A673 (cell line): Measurements from ENCODE around the gene MARK3. TPM values are rescaled to one million over a fixed set of nuclear protein-coding genes. Genes with fewer than 3 reads are reported as not detected.
A peak's percentile ranks its signal among the peaks of the same experiment; 100 is the strongest.

Experiments
- BruUV-seq: library from RNA; stranded (reverse); fragments of 400-500 nt; replicated peaks from 2 replicates; lab custom pipeline; 2021; lab: Mats Ljungman, UMichigan
- CTCF ChIA-PET: fragments of 300-600 bp; sonication (Branson Sonifier 250); formaldehyde crosslinking; loops from one replicate; lab custom pipeline; 2022; ENCODE audit warnings: antibody characterized with exemption; lab: Charles Lee
- POLR2A ChIA-PET: fragments of 300-600 bp; sonication (Branson Sonifier 250); formaldehyde crosslinking; loops from one replicate; lab custom pipeline; 2022; ENCODE audit warnings: antibody characterized with exemption; ENCODE audit not compliant: low non-redundant PET; lab: Charles Lee
- DNase-seq: peaks from one replicate; pipeline ENCODE4 v3.0.0-alpha.2; 2015; ENCODE audit warnings: low spot score
- H3K27ac ChIP-seq: fragments of 200-600 bp; sonication (generic); 2 replicates; pipeline ENCODE4 v1.5.1; 2016; ENCODE audit warnings: mixed run types, low read depth, mild to moderate bottlenecking, mixed read lengths, antibody characterized with exemption, low read length; ENCODE audit not compliant: poor library complexity, severe bottlenecking
- H3K27me3 ChIP-seq: fragments of 200-600 bp; sonication (generic); replicated peaks from 2 replicates; pipeline ENCODE4 v1.6.1; 2017; ENCODE audit warnings: mixed run types, low read depth, mild to moderate bottlenecking, mixed read lengths, antibody characterized with exemption, low read length; ENCODE audit not compliant: insufficient read depth, poor library complexity
- H3K36me3 ChIP-seq: fragments of 200-600 bp; sonication (generic); 2 replicates; pipeline ENCODE4 v1.6.1; 2016; ENCODE audit warnings: mixed run types, mild to moderate bottlenecking, mixed read lengths, antibody characterized with exemption, low read length; ENCODE audit not compliant: insufficient read depth, poor library complexity, severe bottlenecking
- H3K4me1 ChIP-seq: fragments of 200-600 bp; sonication (generic); 2 replicates; pipeline ENCODE4 v1.6.1; 2017; ENCODE audit warnings: mixed run types, mild to moderate bottlenecking, mixed read lengths, antibody characterized with exemption, low read length; ENCODE audit not compliant: insufficient read depth, poor library complexity, severe bottlenecking
- H3K4me3 ChIP-seq: fragments of 200-600 bp; sonication (generic); 2 replicates; pipeline ENCODE4 v1.5.1; 2016; ENCODE audit warnings: low read depth, mixed run types, mild to moderate bottlenecking, mixed read lengths, low read length; ENCODE audit not compliant: poor library complexity, severe bottlenecking
- H3K9me3 ChIP-seq: fragments of 200-600 bp; sonication (generic); 2 replicates; pipeline ENCODE4 v1.6.1; 2016; ENCODE audit warnings: mixed run types, low read depth, mild to moderate bottlenecking, mixed read lengths, antibody characterized with exemption, low read length; ENCODE audit not compliant: poor library complexity, severe bottlenecking
- CTCF ChIP-seq: fragments of 300-800, 200-600 bp; sonication (generic); conservative IDR thresholded peaks from 2 replicates; pipeline ENCODE4 v1.5.1; 2017; ENCODE audit warnings: low read depth, mild to moderate bottlenecking, antibody characterized with exemption, low read length, moderate library complexity, mixed read lengths
- EZH2 ChIP-seq: fragments of 200-600 bp; sonication (generic); IDR thresholded peaks from 2 replicates; pipeline ENCODE4 v1.6.1; 2017; ENCODE audit warnings: borderline replicate concordance, low read depth, mild to moderate bottlenecking, mixed read lengths, antibody characterized with exemption, low read length; ENCODE audit not compliant: poor library complexity, severe bottlenecking
- intact Hi-C: fragments of 100-400 bp; cut with micrococcal nuclease; formaldehyde crosslinking; loops from one replicate; pipeline ENCODE4 v1.10.0; 2022; ENCODE audit not compliant: unreplicated experiment
- total RNA-seq: library from RNA; stranded (reverse); gene quantifications from 2 replicates; pipeline ENCODE4 v1.2.3, GENCODE V29; 2021

The MARK3 gene
- total RNA-seq, 1 experiment from 2014 or later, result 94.4 TPM

- H3K27ac ChIP-seq, result no peak overlapping the region
These were observed 132.0 kb downstream of the MARK3 start for GRCh38 chr14:103517174-103517566.

GRCh38 chr14:103517721-103518421 lies 132.7 kb downstream of the MARK3 start:
- ChIA-PET POLR2A (no interaction called here), CTCF (interaction anchor here (0.6 to 2.0 kb wide), 2 partner anchors 28 to 111 kb away, joined by 3 to 8 read pairs; no protein-coding TSS in a partner anchor)
- BruUV-seq, result no TSS peak
- peaks cover 21% of the 10 kb centered on the region for H3K4me1 ChIP-seq
- TF ChIP-seq EZH2 (no peak), CTCF (no peak)
- no peak for DNase-seq
- H3K9me3 ChIP-seq, result no peaks in the 10 kb centered on the region
- intact Hi-C loops, result loop anchor here (1.0 kb wide), 1 partner anchor 28 kb away; no protein-coding TSS in a partner anchor
- H3K27me3 ChIP-seq, result no peaks in the 10 kb centered on the region
- peaks cover 15% of the 10 kb centered on the region for H3K36me3 ChIP-seq
- H3K27ac ChIP-seq, result no peak overlapping the region
- H3K4me3 ChIP-seq, result no peak overlapping the region

More at GRCh38 chr14:103517174-103517566, 132.0 kb downstream of the MARK3 start:
- Histone ChIP-seq H3K27me3 (no peaks in the 10 kb centered on the region), H3K4me1 (peaks cover 25% of the 10 kb centered on the region), H3K36me3 (peaks cover 15% of the 10 kb centered on the region), H3K9me3 (no peaks in the 10 kb centered on the region), H3K4me3 (no peak overlapping the region)
- ChIA-PET POLR2A (no interaction called here), CTCF (interaction anchor here (0.6 to 2.0 kb wide), 2 partner anchors 28 to 111 kb away, joined by 3 to 8 read pairs; no protein-coding TSS in a partner anchor)
- DNase-seq, result no peak
- BruUV-seq, result no TSS peak
- TF ChIP-seq CTCF (no peak), EZH2 (no peak)
- intact Hi-C loops, result no loop called here

- Histone ChIP-seq H3K27me3 (no peaks in the 10 kb centered on the region), H3K4me3 (no peak overlapping the region), H3K36me3 (peaks cover 15% of the 10 kb centered on the region), H3K4me1 (peaks cover 18% of the 10 kb centered on the region), H3K27ac (peak overlapping the region; percentile 42), H3K9me3 (no peaks in the 10 kb centered on the region)
- ChIA-PET CTCF (interaction anchor here (0.5 to 2.0 kb wide), 7 partner anchors 12 to 1403 kb away, joined by 3 to 8 read pairs (median 4); no protein-coding TSS in a partner anchor), POLR2A (no interaction called here)
- BruUV-seq, result no TSS peak
- peak; percentile 95 for TF ChIP-seq CTCF
- no peak for TF ChIP-seq EZH2
- DNase-seq, result peak; percentile 67
- intact Hi-C loops, result loop anchor here (1.0 kb wide), 1 partner anchor 28 kb away; no protein-coding TSS in a partner anchor
These were observed 133.3 kb downstream of the MARK3 start for GRCh38 chr14:103518422-103519042.
